Activated naive CD8-positive, alpha-beta T cell treated with anti-CD3 and anti-CD28 coated beads, Interleukin-2, amount 50 U/mL, for 24 hours (primary cell): ENCODE results near the gene TCTA.
A peak's percentile ranks its signal among the peaks of the same experiment; 100 is the strongest.
"Not testable (repeated sequence)": the region's sequence is repeated elsewhere in the genome, so short reads cannot be mapped to it uniquely, and the experiment has no call there.

Experiments used
- ATAC-seq: fragments of 150-1000 bp; cut with Tn5 transposase; one replicate; pipeline ENCODE4 v1.10.0; 2021
- DNase-seq: peaks from one replicate; pipeline ENCODE4 v3.0.0; 2021
- H3K27ac Mint-ChIP-seq: one replicate; pipeline ENCODE4 v1.8.0; 2021; ENCODE audit warnings: mild to moderate bottlenecking, mixed read lengths
- H3K27me3 Mint-ChIP-seq: one replicate; pipeline ENCODE4 v1.8.0; 2021; ENCODE audit warnings: mixed read lengths
- H3K36me3 Mint-ChIP-seq: one replicate; pipeline ENCODE4 v1.8.0; 2021; ENCODE audit warnings: low read depth, mixed read lengths
- H3K4me1 Mint-ChIP-seq: one replicate; pipeline ENCODE4 v1.8.0; 2021; ENCODE audit warnings: mixed read lengths
- H3K4me3 Mint-ChIP-seq: one replicate; pipeline ENCODE4 v1.8.0; 2021; ENCODE audit warnings: mild to moderate bottlenecking, moderate library complexity, mixed read lengths
- H3K9me3 Mint-ChIP-seq: one replicate; pipeline ENCODE4 v1.8.0; 2021; ENCODE audit warnings: mixed read lengths

Gene TCTA

DNA sequence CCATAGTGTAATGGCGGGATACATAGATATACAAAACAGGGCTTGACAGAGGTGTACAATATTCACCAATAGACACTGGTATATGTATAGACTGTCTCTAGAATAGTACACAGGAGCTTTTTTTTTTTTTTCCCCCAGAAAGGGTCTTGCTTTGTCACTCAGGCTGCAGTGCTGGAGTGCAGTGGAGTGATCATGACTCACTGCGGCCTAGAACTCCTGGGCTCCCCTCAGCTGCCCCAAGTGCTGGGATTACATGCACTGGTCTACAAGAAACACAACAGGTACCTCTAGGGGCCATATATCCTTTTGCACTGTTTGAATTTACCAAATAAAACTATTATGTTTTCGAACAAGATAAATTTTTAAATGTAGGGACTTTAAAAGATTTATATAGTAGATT, 12.8 kb upstream of the TCTA start:
- Mint-ChIP-seq H3K27me3 (no peaks in the 10 kb centered on the region), H3K4me3 (no peak overlapping the region), H3K27ac (peak overlapping the region; percentile 91), H3K36me3 (peaks cover 56% of the 10 kb centered on the region), H3K4me1 (peaks cover 61% of the 10 kb centered on the region), H3K9me3 (no peaks in the 10 kb centered on the region)
- no peak for ATAC-seq
- DNase-seq: no peak

DNA sequence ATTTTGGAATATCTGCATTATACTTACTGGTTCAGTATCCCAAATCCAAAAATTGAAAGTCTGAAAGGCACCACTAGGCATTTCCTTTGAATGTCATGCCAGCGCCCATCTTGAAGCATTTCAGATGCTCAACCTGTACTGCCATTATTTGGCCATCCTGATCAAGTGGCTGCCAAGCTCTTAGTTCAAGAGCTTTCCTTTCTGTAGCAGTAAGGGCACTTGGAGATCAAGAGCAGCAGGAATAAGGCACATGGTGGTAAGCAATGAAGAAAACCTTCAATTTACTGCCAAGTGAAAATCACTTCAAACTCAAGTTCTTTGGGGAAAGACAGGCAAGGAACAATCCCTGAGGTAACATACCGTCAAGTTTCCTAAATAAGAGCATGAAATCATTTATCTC, 10.5 kb upstream of the TCTA start:
- ATAC-seq: no peak
- no peaks in the 10 kb centered on the region for H3K9me3 Mint-ChIP-seq
- H3K4me1 Mint-ChIP-seq: peaks cover 57% of the 10 kb centered on the region
- no peaks in the 10 kb centered on the region for H3K27me3 Mint-ChIP-seq
- H3K36me3 Mint-ChIP-seq: peaks cover 50% of the 10 kb centered on the region
- no peak for DNase-seq
- no peak overlapping the region for H3K4me3 Mint-ChIP-seq
- no peak overlapping the region for H3K27ac Mint-ChIP-seq

DNA sequence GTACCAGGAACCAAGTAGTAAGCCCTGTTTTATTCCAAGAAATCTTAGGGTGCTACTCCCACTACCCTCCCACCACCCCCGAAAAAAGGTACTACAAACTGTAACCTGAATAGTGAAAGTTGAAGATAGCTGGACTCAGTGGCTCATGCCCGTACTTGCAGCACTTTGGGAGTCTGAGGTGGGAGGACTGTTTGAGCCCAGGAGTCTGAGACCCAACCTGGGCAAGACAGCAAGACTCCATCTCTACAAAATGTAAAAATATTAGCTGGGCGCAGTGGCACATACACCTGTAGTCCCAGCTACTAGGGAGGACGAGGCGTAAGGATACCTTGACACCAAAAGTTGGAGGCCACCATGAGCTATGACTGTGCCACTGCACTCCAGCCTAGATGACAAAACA, 8.3 kb upstream of the TCTA start:
- peaks cover 61% of the 10 kb centered on the region for H3K4me1 Mint-ChIP-seq

DNA sequence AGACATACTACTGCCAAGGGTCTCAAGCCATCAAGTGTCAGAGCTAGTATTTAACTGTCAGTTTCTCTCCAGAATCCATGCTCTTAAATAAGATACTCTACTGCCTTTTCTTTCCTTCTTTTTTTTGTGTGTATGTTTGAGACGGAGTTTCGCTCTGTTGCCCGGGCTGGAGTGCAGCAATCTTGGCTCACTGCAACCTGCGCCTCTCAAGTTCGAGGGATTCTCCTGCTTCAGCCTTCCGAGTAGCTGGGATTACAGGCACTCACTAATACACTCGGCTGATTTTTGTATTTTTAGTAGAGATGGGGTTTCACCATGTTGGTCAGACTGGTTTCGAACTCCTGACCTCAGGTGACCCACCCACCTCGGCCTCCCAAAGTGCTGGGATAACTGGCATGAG, 6.7 kb upstream of the TCTA start:
- Mint-ChIP-seq H3K36me3 (peaks cover 37% of the 10 kb centered on the region), H3K4me1 (peaks cover 59% of the 10 kb centered on the region), H3K27ac (peak overlapping the region; percentile 31)
- H3K9me3 Mint-ChIP-seq, H3K27me3 Mint-ChIP-seq, ATAC-seq, H3K4me3 Mint-ChIP-seq, DNase-seq: not testable (repeated sequence)

More for the DNA sequence above, 8.3 kb upstream of the TCTA start:
- ATAC-seq (no peak), DNase-seq (no peak)
- Mint-ChIP-seq H3K27me3 (no peaks in the 10 kb centered on the region), H3K36me3 (peaks cover 44% of the 10 kb centered on the region), H3K27ac (no peak overlapping the region), H3K9me3 (no peaks in the 10 kb centered on the region), H3K4me3 (no peak overlapping the region)

DNA sequence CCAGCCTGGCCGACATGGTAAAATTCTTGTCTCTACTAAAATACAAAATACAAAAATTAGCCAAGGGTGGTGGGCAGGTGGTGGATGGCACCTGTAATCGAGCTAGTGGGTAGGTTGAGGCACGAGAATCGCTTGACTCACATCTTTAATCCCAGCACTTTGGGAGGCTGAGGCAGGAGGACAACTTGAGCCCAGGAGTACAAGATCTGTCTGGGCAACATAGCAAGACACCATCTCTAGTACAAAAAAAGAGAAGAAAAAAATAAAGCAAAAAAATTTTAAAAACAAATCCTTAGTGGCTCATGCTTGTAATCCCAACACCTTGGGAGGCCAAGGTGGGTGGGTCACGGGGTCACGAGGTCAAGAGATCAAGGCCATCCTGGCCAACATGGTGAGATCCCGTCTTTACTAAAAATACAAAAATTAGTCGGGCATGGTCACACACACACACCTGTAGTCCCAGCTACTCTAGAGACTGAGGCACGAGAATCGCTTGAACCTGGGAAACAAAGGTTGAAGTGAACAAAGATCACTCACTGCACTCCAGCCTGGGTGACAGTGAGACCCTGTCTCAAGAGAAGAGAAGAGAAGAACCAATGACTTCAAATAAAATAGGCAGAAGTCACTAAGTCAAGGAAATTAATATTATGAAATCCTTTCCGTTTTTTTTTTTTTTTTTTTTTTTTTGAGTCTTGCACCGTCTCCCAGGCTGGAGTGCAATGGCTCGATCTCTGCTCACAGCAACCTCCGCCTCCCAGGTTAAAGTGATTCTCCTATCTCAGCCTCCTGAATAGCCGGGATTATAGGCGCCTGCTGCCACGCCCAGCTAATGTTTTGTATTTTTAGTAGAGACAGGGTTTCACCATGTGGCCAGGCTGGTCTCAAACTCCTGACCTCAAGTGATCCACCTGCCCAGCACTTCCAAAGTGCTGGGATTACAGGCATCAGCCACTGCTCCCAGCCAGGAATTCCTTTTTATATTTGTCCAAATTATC, 5.4 kb upstream of the TCTA start:
- Mint-ChIP-seq H3K27ac (peak overlapping the region; percentile 75), H3K4me3 (peak overlapping the region; percentile 17), H3K9me3 (no peaks in the 10 kb centered on the region), H3K27me3 (no peaks in the 10 kb centered on the region), H3K36me3 (peaks cover 34% of the 10 kb centered on the region), H3K4me1 (peaks cover 51% of the 10 kb centered on the region)
- DNase-seq (no peak), ATAC-seq (no peak)

DNA sequence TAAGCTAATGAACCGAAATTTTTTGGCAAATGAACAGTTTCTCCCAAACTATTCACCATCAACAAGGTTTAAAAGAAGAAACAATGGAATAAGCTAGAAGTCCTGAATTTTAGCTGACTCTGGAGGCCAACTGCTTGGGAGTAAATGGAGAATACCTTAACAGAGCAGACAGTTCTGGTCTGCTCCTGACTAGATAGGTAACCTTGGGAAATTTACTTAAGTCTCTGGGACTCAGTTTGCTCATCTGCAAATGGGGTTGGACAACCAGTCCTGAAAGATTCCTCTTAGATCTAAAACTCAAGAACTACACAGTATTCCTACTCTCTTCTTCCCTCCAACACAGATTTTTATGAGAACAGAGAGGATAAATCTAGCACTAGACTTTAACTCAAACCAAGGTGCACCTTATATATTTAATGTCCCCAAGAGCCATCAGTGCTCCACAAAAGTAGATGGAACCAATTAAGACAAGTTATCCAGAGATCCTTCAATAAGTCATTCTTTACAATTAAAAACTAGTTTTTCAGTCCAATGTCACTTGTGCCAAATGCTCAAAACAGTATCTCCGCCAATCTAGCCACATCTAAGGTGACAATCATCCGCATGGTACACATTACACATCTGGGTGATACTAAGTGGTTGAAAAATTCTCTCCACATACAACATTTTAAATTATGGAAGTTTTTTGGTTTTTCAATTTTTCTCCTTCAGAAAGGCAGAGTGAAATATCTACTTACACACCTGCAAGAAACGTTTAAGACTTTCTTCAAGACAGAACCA, 2.0 kb upstream of the TCTA start:
- ATAC-seq: no peak
- Mint-ChIP-seq H3K4me1 (peaks cover 76% of the 10 kb centered on the region), H3K36me3 (peaks cover 35% of the 10 kb centered on the region), H3K27ac (peak overlapping the region; percentile 93), H3K27me3 (peaks cover 2% of the 10 kb centered on the region), H3K4me3 (peak overlapping the region; percentile 96), H3K9me3 (no peaks in the 10 kb centered on the region)
- no peak for DNase-seq

DNA sequence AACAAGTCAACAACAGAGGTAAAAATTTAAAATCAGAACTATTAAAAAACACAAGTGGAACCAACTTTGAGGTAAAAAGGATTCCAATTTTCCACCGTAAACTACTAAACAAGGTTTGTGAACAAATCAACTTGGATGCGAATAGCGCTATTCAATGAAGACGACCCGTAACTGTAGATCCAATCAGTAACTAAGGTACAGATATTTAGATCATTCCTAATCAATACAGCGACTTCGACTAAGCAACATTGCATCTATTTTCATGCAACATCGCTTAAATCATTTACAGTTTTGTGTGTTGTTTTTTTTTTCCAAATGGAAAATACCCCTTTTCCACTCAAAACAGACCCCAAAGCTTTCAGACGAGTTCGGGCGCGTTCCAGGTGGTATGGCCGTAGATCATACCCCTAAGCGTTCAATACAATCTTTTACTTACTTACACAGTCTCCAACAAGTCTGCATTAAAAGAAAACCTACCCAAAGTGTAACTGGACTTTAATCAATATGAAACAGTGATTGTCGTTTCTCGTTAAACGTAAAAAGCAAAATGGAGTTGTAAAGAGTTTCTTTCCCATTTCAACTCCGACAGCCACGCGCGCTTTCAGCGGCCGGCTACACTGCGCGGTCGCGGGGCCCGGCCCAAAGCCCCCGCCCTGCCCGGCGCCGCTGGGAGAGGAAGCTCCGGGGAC, 1.2 kb upstream of the TCTA start:
- Mint-ChIP-seq H3K36me3 (peaks cover 35% of the 10 kb centered on the region), H3K27me3 (peaks cover 2% of the 10 kb centered on the region)
- no peak for ATAC-seq

DNA sequence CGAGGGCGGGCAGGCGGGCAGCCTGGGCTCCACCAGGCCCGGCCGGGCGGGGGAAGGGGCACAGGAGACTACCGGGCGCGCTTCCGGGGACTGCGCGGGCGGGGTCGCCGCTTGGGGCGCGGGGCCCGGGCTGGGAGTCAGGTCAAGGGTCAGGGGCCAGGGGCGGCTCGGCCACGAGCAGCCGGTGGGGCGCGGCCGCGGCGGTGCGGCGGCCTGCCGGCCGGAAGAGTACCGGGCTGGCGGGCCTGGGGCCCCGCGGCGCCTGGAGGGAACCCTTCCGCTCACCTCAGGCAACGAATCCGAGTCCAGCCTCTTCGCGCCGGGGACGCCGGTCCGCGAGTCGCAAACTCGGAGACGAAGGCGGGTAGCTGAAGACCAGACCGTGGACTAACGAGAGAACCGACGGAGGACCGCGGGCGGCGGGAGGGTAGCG, 672 bp upstream of the TCTA start:
- DNase-seq: peak; percentile 59
- peak overlapping the region; percentile 96 for H3K4me3 Mint-ChIP-seq
- no peaks in the 10 kb centered on the region for H3K9me3 Mint-ChIP-seq
- peaks cover 32% of the 10 kb centered on the region for H3K36me3 Mint-ChIP-seq
- peaks cover 2% of the 10 kb centered on the region for H3K27me3 Mint-ChIP-seq
- peak; percentile 8 for ATAC-seq
- peak overlapping the region; percentile 97 for H3K27ac Mint-ChIP-seq
- peaks cover 76% of the 10 kb centered on the region for H3K4me1 Mint-ChIP-seq

More for the DNA sequence above, 1.2 kb upstream of the TCTA start:
- no peak for DNase-seq
- Mint-ChIP-seq H3K4me3 (peak overlapping the region; percentile 96), H3K27ac (peak overlapping the region; percentile 93), H3K9me3 (no peaks in the 10 kb centered on the region), H3K4me1 (peaks cover 76% of the 10 kb centered on the region)

DNA sequence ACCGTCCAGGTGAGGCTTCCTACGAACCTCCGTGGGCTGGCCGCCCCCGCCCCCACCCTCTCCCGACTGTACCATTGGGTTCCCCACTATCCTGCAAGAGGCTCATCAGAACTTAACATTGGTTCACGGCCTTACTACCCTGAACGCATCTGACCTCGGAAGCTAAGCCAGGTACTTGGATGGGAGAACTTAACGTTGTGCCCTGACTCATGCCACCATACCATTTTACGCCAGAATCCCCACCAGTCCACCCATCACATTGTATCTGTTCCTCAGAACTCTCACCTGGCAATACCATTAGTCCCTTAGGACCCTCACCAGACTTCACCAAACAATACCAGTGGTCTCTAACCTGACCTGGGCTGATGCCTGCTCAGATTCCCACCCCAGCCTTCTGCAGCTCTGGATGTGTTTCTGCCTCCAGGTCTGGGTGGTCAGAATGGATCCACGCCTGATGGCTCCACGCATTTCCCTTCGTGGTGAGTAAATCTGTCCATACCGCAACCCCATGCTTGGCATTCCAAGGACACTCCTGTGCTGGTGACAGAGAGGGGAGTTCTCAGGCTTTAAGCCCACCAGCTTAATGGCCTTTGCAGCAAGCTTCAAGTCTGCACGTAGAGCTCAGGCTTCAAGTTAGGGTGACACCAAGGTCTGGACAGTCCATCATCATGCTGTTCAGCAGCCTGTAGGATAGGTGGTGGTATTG, 562 bp downstream of the TCTA start:
- Mint-ChIP-seq H3K4me3 (peak overlapping the region; percentile 96), H3K4me1 (peaks cover 77% of the 10 kb centered on the region)

DNA sequence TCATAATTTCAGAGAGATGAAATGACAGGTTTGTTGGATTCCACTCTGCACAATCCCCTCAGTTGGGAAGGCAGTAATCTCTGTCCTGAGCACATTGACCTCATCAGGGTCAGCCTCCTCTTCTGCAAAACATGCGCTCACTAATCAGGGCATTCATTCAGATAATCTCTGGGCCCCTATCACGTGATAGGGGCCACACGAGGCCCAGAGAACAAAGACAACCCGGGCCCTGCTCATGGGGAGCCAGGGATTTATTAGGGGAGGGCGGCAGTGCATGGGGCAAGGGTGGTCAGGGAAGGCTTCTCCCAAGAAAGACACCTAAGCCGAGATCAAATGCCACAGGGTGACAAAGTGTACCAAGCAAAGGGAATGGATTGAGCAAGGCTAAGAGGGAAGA, 1.1 kb downstream of the TCTA start:
- DNase-seq (no peak), ATAC-seq (no peak)
- peak overlapping the region; percentile 97 for H3K27ac Mint-ChIP-seq
- peak overlapping the region; percentile 96 for H3K4me3 Mint-ChIP-seq
- peaks cover 32% of the 10 kb centered on the region for H3K36me3 Mint-ChIP-seq
- no peaks in the 10 kb centered on the region for H3K9me3 Mint-ChIP-seq
- peaks cover 2% of the 10 kb centered on the region for H3K27me3 Mint-ChIP-seq
- peaks cover 76% of the 10 kb centered on the region for H3K4me1 Mint-ChIP-seq

More for the DNA sequence above, 562 bp downstream of the TCTA start:
- Mint-ChIP-seq H3K27ac (peak overlapping the region; percentile 97), H3K27me3 (peaks cover 2% of the 10 kb centered on the region), H3K9me3 (no peaks in the 10 kb centered on the region), H3K36me3 (peaks cover 31% of the 10 kb centered on the region)
- ATAC-seq (no peak), DNase-seq (no peak)

DNA sequence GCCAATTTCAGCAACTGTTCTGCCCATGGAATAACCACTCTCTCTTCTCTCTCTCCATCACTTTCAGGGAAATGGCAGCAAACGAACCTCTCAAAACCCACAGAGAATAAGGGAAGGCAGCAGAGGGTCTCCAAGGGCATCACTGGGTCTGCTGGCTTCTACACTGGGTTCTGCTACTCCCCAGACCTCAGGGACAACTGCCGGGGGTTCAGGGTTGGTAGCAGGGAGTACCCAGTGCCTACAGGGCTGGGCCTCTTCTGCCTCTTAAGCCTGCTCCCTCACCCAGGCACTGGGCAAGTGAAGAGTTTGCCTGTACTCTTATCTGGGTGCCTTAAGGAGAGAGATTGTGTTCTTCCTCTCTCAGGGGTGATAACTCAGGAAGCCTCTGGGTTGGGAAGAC, 2.5 kb downstream of the TCTA start:
- H3K36me3 Mint-ChIP-seq: peaks cover 32% of the 10 kb centered on the region
- no peak for ATAC-seq
- peaks cover 2% of the 10 kb centered on the region for H3K27me3 Mint-ChIP-seq
- no peaks in the 10 kb centered on the region for H3K9me3 Mint-ChIP-seq
- peak overlapping the region; percentile 8 for H3K4me3 Mint-ChIP-seq
- DNase-seq: no peak
- H3K27ac Mint-ChIP-seq: peak overlapping the region; percentile 89
- H3K4me1 Mint-ChIP-seq: peaks cover 71% of the 10 kb centered on the region

DNA sequence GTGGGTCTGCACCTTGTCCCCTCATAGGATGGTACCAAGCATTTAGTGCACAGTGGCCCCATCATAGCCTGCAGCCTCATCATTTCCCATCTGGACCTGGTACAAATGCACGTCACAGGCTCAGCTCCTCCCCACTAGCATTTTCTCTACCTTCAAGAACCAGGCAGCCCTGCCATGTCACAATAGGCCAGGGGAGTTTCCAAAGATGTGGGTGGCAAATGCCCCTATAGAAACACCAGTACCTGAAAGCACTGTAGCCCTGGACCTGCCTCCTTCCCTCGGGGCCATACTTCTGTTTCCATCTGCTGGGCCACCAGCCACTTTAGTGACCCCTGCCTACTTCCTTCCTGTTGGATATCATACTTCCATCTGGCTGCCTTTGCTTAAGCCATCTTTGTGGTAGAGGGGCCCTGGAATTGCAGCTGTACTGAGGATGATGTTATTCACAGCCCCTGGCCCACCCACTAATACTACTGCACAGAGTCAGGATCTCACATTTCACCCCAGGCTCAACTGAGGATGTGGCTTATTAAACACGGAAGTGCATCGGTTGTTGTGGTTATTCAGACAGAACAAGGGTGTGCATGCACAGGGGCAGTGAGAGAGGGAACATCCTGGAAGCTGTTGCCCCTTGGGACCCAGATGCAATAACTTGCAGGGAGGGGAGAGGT, 3.8 kb downstream of the TCTA start:
- Mint-ChIP-seq H3K27me3 (peaks cover 2% of the 10 kb centered on the region), H3K36me3 (peaks cover 22% of the 10 kb centered on the region), H3K27ac (peak overlapping the region; percentile 89), H3K4me1 (peaks cover 70% of the 10 kb centered on the region), H3K9me3 (no peaks in the 10 kb centered on the region), H3K4me3 (peak overlapping the region; percentile 57)
- ATAC-seq (peak; percentile 37), DNase-seq (peak; percentile 71)

DNA sequence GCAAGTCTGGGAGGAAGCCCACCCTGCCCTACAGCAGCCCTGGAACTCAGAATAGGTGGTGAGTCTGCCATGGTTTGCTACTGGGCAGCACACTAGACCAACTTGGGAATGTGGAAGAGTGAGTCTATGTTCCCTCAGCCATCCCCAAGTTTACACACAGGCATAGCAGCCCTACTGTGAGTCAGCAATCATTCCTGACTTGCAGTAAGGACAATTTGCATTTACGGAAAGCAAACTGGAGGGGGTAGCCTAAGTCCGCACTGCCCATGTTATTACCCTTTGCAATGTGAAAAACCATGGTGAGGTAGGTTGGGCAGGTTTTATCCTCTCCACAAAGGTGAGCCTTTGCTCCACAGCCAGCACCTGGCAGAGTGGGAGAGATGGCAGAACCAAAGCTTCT, 4.6 kb downstream of the TCTA start:
- Mint-ChIP-seq H3K4me3 (no peak overlapping the region), H3K27ac (peak overlapping the region; percentile 89), H3K36me3 (peaks cover 21% of the 10 kb centered on the region), H3K9me3 (no peaks in the 10 kb centered on the region), H3K4me1 (peaks cover 78% of the 10 kb centered on the region), H3K27me3 (peaks cover 2% of the 10 kb centered on the region)
- DNase-seq: no peak
- ATAC-seq: no peak
